SK-N-SH treated with all-trans-retinoic acid at 6 μM for 48 hours (cell line): ENCODE measurements around the gene ESYT1.
A peak's percentile ranks its signal among the peaks of the same experiment; 100 is the strongest.

Experiments used
- BACH2 ChIP-seq: fragments of 250-450 bp; sonication (Bioruptor Pico); IDR thresholded peaks from 2 replicates; pipeline ENCODE4 v1.9.0; 2021; ENCODE audit warnings: mild to moderate bottlenecking, borderline replicate concordance
- CREB5 ChIP-seq: fragments of 250-450 bp; sonication (Bioruptor Pico); IDR thresholded peaks from 2 replicates; pipeline ENCODE4 v1.5.1; 2020; ENCODE audit warnings: low read depth, mild to moderate bottlenecking, moderate library complexity
- CSDC2 ChIP-seq: fragments of 250-450 bp; sonication (Bioruptor Pico); IDR thresholded peaks from 2 replicates; pipeline ENCODE4 v1.5.0; 2020; ENCODE audit warnings: mild to moderate bottlenecking, moderate library complexity
- ESRRG ChIP-seq: fragments of 250-450 bp; sonication (Bioruptor Pico); IDR thresholded peaks from 2 replicates; pipeline ENCODE4 v1.6.1; 2021; ENCODE audit warnings: mild to moderate bottlenecking
- ISL1 ChIP-seq: fragments of 250-450 bp; sonication (Bioruptor Pico); IDR thresholded peaks from 2 replicates; pipeline ENCODE4 v2.1.2; 2022; ENCODE audit warnings: mild to moderate bottlenecking, moderate library complexity
- OSR1 ChIP-seq: fragments of 250-450 bp; sonication (Bioruptor Pico); IDR thresholded peaks from 2 replicates; pipeline ENCODE4 v1.8.0; 2022; ENCODE audit warnings: moderate library complexity, mild to moderate bottlenecking, inconsistent platforms
- PATZ1 ChIP-seq: fragments of 250-450 bp; sonication (Bioruptor Pico); IDR thresholded peaks from 2 replicates; pipeline ENCODE4 v1.8.0; 2020; ENCODE audit warnings: mild to moderate bottlenecking, moderate library complexity, borderline replicate concordance
- PPARA ChIP-seq: fragments of 250-450 bp; sonication (Bioruptor Pico); IDR thresholded peaks from 2 replicates; pipeline ENCODE4 v1.5.0; 2020; ENCODE audit warnings: mild to moderate bottlenecking, borderline replicate concordance
- RARB ChIP-seq: fragments of 250-450 bp; sonication (Bioruptor Pico); IDR thresholded peaks from 2 replicates; pipeline ENCODE4 v1.8.0; 2021; ENCODE audit warnings: mild to moderate bottlenecking, moderate library complexity
- TCF4 ChIP-seq: fragments of 250-450 bp; sonication (Bioruptor Pico); IDR thresholded peaks from 2 replicates; pipeline ENCODE4 v1.8.0; 2021; ENCODE audit warnings: mild to moderate bottlenecking, moderate library complexity, borderline replicate concordance
- TOX ChIP-seq: fragments of 250-450 bp; sonication (Bioruptor Pico); IDR thresholded peaks from 2 replicates; pipeline ENCODE4 v1.8.0; 2021; ENCODE audit warnings: mild to moderate bottlenecking, moderate library complexity, borderline replicate concordance
- TSHZ2 ChIP-seq: fragments of 250-450 bp; sonication (Bioruptor Pico); IDR thresholded peaks from 2 replicates; pipeline ENCODE4 v1.5.0; 2020; ENCODE audit warnings: mild to moderate bottlenecking, moderate library complexity
- ZFP3 ChIP-seq: fragments of 250-450 bp; sonication (Bioruptor Pico); IDR thresholded peaks from 2 replicates; pipeline ENCODE4 v1.5.0; 2020; ENCODE audit warnings: mild to moderate bottlenecking, moderate library complexity
- ZNF70 ChIP-seq: fragments of 450-650 bp; formaldehyde crosslinking; IDR thresholded peaks from 2 replicates; pipeline ENCODE4 v1.5.0; 2020; ENCODE audit warnings: mild to moderate bottlenecking, moderate library complexity

GRCh38 chr12:56189918-56190694, 62.0 kb downstream of the ESYT1 start:
- no peak for TF ChIP-seq CSDC2 (CRISPR knock-in tag)
- TF ChIP-seq TSHZ2 (CRISPR knock-in tag), result no peak
- TF ChIP-seq PATZ1, result no peak
- TF ChIP-seq BACH2, result no peak
- TF ChIP-seq PPARA (CRISPR knock-in tag), result no peak
- no peak for TF ChIP-seq ZNF70 (CRISPR knock-in tag)
- no peak for TF ChIP-seq TCF4 (CRISPR knock-in tag)
- TF ChIP-seq RARB (CRISPR knock-in tag), result no peak
- TF ChIP-seq TOX (CRISPR knock-in tag), result no peak
- TF ChIP-seq ISL1, result no peak
- no peak for TF ChIP-seq ESRRG
- 0 out of 2 replicates have a peak, but pooled peaks have one; percentile 24 for TF ChIP-seq CREB5
- no peak for TF ChIP-seq OSR1 (CRISPR knock-in tag)
- no peak for TF ChIP-seq ZFP3 (CRISPR knock-in tag)
